ENCODE results near the gene SMOC1.

The SMOC1 gene

GRCh38 chr14:69906201-69906600, 27.0 kb downstream of the SMOC1 start:
- DNase-seq (ENCODE audit: low read depth), result no peak
- no peak overlapping the region for H3K4me3 ChIP-seq (ENCODE audit: low read depth, low read length)
- no peak for TF ChIP-seq CTCF (IDR thresholded peaks at IDR 0.05; ENCODE audit: insufficient read depth, low read depth, low read length, missing control alignments)

DNA sequence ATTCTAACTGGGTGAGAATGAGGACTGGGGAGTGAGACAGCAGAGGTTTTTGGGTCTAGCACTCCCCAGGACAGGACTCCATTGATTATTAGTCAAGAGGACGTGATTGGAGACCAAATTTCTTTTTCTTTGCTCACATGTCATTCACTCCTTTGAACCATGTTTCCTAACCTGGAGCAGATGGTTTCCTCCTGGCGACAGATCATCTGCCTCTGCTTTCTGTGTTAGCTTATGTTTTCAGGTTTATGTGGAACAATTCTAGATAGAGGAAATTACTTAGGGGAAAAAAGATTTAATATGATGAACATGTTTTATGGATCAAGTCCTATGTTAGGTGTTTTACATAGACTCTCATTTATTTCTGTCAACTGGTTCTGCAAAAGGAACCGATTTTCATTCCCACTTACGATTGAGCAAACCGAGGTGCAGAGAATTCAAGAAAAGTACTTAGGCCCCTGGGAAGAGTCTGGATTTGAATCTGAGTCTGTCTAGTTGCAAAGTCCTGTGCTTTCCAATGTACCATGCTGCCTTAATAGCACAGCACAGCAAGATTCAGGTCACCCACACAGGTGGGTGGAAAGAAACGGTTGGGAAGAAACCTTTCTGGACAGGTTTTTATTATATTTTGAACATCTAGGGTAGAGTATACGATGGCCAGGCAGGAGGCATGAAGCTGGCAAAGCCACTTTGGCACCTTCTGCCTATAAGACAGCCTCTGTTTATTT, 30.8 kb downstream of the SMOC1 start:
- H3K4me3 ChIP-seq (ENCODE audit: low read depth, low read length), result no peak overlapping the region
- no peak for DNase-seq (ENCODE audit: low read depth)
- TF ChIP-seq CTCF (IDR thresholded peaks at IDR 0.05; ENCODE audit: insufficient read depth, low read depth, low read length, missing control alignments), result no peak

DNA sequence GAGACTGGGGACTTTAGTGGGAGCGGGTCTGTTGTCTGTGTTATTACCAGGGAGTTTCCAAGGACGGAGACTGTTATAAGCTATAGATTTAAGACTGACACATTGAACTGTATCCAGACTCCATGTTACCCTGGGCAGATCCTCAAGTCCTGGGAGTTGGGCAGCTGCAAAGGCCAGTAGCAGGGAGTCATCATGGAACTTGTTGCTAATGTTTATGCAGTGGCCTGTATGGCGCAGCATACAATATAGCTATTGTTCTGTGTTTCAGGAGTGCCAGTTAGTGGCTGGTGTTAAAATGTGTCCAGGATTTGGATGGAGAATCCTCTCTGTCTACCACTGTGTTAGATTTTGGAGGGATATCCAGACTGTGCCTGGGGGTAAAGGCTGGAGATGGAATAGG, 31.7 kb downstream of the SMOC1 start:
- no peak overlapping the region for H3K4me3 ChIP-seq (ENCODE audit: low read depth, low read length)
- no peak for TF ChIP-seq CTCF (IDR thresholded peaks at IDR 0.05; ENCODE audit: insufficient read depth, low read depth, low read length, missing control alignments)
- DNase-seq (ENCODE audit: low read depth), result no peak

DNA sequence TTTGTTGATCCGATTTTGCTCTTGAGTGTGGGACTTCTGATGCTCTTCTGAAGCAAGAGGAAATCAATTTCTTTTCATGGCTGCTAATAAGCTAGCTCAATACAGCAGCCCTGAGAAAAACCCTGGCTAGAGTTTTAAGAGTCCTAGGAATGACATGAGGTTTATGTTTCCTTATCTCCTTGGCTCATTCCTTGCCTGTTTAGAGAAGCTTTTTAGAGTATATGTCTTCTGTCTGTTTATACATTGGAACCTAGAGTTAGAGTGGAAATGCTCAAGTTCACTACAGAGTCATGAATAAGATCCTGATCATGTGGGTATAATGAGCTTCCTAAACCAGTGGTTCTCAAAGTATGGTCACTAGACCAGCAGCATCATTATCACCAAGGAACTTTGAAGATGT, 34.5 kb downstream of the SMOC1 start:
- no peak for DNase-seq (ENCODE audit: low read depth)
- no peak overlapping the region for H3K4me3 ChIP-seq (ENCODE audit: low read depth, low read length)
- TF ChIP-seq CTCF (IDR thresholded peaks at IDR 0.05; ENCODE audit: insufficient read depth, low read depth, low read length, missing control alignments), result no peak

DNA sequence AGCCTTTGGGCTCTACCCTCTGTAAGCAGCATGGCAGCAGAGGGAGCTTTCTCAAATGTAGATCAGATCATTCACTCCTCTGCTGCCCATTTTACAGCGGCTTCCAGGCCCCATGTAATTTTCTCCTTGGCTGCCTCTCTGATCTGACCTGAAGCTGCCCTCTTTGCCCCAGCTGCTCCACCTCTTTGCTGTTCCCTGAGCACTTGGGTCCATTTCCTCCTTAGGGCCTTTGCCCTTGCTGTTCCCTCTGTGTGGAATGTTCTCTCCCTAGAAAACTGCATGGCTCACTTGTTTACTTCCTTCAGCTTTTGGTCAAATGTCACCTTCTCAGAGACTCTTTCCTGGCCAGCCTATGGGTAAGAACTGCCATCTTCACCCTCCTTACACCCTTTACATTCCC, 37.2 kb downstream of the SMOC1 start:
- DNase-seq (ENCODE audit: low read depth), result no peak
- TF ChIP-seq CTCF (IDR thresholded peaks at IDR 0.05; ENCODE audit: insufficient read depth, low read depth, low read length, missing control alignments), result no peak
- H3K4me3 ChIP-seq (ENCODE audit: low read depth, low read length), result no peak overlapping the region

GRCh38 chr14:69917287-69917686, 38.1 kb downstream of the SMOC1 start:
- no peak for TF ChIP-seq CTCF (IDR thresholded peaks at IDR 0.05; ENCODE audit: insufficient read depth, low read depth, low read length, missing control alignments)
- H3K4me3 ChIP-seq (ENCODE audit: low read depth, low read length), result no peak overlapping the region
- no peak for DNase-seq (ENCODE audit: low read depth)

GRCh38 chr14:69919815-69920214, 40.6 kb downstream of the SMOC1 start:
- H3K4me3 ChIP-seq (ENCODE audit: low read depth, low read length), result no peak overlapping the region
- no peak for TF ChIP-seq CTCF (IDR thresholded peaks at IDR 0.05; ENCODE audit: insufficient read depth, low read depth, low read length, missing control alignments)
- no peak for DNase-seq (ENCODE audit: low read depth)

All from GM12865 (cell line).